K562 (cell line): ENCODE measurements around the gene MYO1E. TPM values are rescaled to one million over a fixed set of nuclear protein-coding genes. Genes with fewer than 3 reads are reported as not detected.

Experiments used
- ATAC-seq: fragments of 200-7000 bp; cut with Tn5 transposase; 3 replicates; pipeline ENCODE4 v1.9.1; 2020; ENCODE audit warnings: moderate library complexity
- BruUV-seq: library from RNA; stranded (reverse); fragments of 400-500 nt; replicated peaks from 2 replicates; lab custom pipeline; 2021; lab: Mats Ljungman, UMichigan
- CTCF ChIA-PET: fragments of 300-600 bp; formaldehyde crosslinking; extraction: SDS; loops from one replicate; lab custom pipeline; 2021; ENCODE audit warnings: low intra/inter-chr PET ratio; lab: Yijun Ruan, JAX
- POLR2A ChIA-PET: fragments of 300-600, 350-650 bp; sonication (Branson Sonifier 250); formaldehyde crosslinking; extraction: SDS; loops from one replicate; lab custom pipeline; 2021; ENCODE audit warnings: antibody characterized with exemption, inconsistent platforms; lab: Yijun Ruan, JAX
- DNase-seq, 4 experiments: peaks; one replicate each; pipeline versions ENCODE4 v3.0.0 to v3.0.0-alpha.2; 2011 to 2018; ENCODE audit warnings: low spot score in 3 of 4, mixed read lengths in 3 of 4; ENCODE audit errors: extremely low read depth in 1 of 4
- FAIRE-seq: peaks from 2 replicates; lab custom pipeline; 2011; peaks lifted over from hg19 to GRCh38; lab: Jason Lieb, UNC
- H2AFZ ChIP-seq: 2 replicates; pipeline ENCODE4 v1.6.0; 2011; ENCODE audit warnings: low read depth, low read length, control low read depth, inconsistent platforms
- H3K27ac ChIP-seq: fragments of 200-600 bp; 3 replicates; pipeline ENCODE4 v1.8.0; 2011; ENCODE audit warnings: low read depth, mild to moderate bottlenecking, control low read depth, inconsistent platforms, low read length, moderate library complexity, mixed read lengths; ENCODE audit errors: extremely low read depth
- H3K27me3 ChIP-seq, 2 experiments: fragments of 300-600 bp in 1 of 2; 2 replicates in 1 of 2; 3 replicates in 1 of 2; pipeline versions ENCODE4 v1.6.0 to v1.8.0; 2011; ENCODE audit warnings: inconsistent platforms in 2 of 2, low read length in 2 of 2, mild to moderate bottlenecking in 1 of 2, mixed read lengths in 1 of 2, moderate library complexity in 1 of 2; ENCODE audit not compliant: control insufficient read depth in 2 of 2, insufficient read depth in 2 of 2
- H3K36me3 ChIP-seq: fragments of 300-600 bp; 3 replicates; pipeline ENCODE4 v1.8.0; 2011; ENCODE audit warnings: mild to moderate bottlenecking, low read length, inconsistent platforms; ENCODE audit not compliant: control insufficient read depth, insufficient read depth
- H3K4me1 ChIP-seq, 2 experiments: fragments of 200-600 bp in 1 of 2; replicated peaks in 1 of 2; 2 replicates in 1 of 2; 3 replicates in 1 of 2; pipeline versions ENCODE4 v1.5.1 to v1.8.0; 2011; ENCODE audit warnings: inconsistent platforms in 2 of 2, low read length in 2 of 2, mild to moderate bottlenecking in 1 of 2, mixed read lengths in 1 of 2, moderate library complexity in 1 of 2; ENCODE audit not compliant: control insufficient read depth in 2 of 2, insufficient read depth in 2 of 2
- H3K4me2 ChIP-seq: 2 replicates; pipeline ENCODE4 v1.6.1; 2011; ENCODE audit warnings: low read length, control low read depth, inconsistent platforms, mixed read lengths; ENCODE audit not compliant: insufficient read depth
- H3K4me3 ChIP-seq: fragments of 200-600 bp; sonication (generic), shearing (Covaris generic); 2 replicates; pipeline ENCODE4 v1.5.1; 2016; ENCODE audit warnings: control low read depth, inconsistent platforms
- H3K79me2 ChIP-seq: fragments of 200-600 bp; 3 replicates; pipeline ENCODE4 v1.8.0; 2011; ENCODE audit warnings: low read length, inconsistent platforms; ENCODE audit not compliant: control insufficient read depth, insufficient read depth
- H3K9ac ChIP-seq, 2 experiments: 2 replicates each; pipeline versions ENCODE4 v1.6.0 to v1.6.1; 2011; ENCODE audit warnings: low read depth in 2 of 2, low read length in 2 of 2, control low read depth in 1 of 2, inconsistent platforms in 1 of 2, mild to moderate bottlenecking in 1 of 2, mixed read lengths in 1 of 2; ENCODE audit not compliant: insufficient read depth in 1 of 2
- H3K9me1 ChIP-seq: one replicate; pipeline ENCODE4 v1.6.0; 2011; ENCODE audit warnings: inconsistent platforms, mild to moderate bottlenecking, low read length, moderate library complexity; ENCODE audit not compliant: control insufficient read depth, insufficient read depth
- H3K9me3 ChIP-seq: replicated peaks from 2 replicates; pipeline ENCODE4 v1.5.1; 2011; ENCODE audit warnings: low read depth, low read length, inconsistent platforms; ENCODE audit not compliant: control insufficient read depth, insufficient read depth
- H4K20me1 ChIP-seq: replicated peaks from 2 replicates; pipeline ENCODE4 v1.6.1; 2011; ENCODE audit warnings: low read length, inconsistent platforms, mixed read lengths; ENCODE audit not compliant: control insufficient read depth, insufficient read depth
- ARNT ChIP-seq, 2 experiments: fragments of 450-650 bp; IDR thresholded peaks; 2 replicates each; pipeline ENCODE4 v1.6.1; 2016; ENCODE audit warnings: mild to moderate bottlenecking in 1 of 2
- ATF1 ChIP-seq, 2 experiments: fragments of 450-650 bp in 1 of 2; IDR thresholded peaks; 2 replicates each; pipeline ENCODE4 v1.6.1; 2016; ENCODE audit warnings: missing compliant biosample characterization in 1 of 2, missing genetic modification characterization in 1 of 2
- HOMEZ ChIP-seq: fragments of 250-450 bp; sonication (Bioruptor Pico); IDR thresholded peaks from 2 replicates; pipeline ENCODE4 v1.4.0; 2020; ENCODE audit warnings: mild to moderate bottlenecking, moderate library complexity
- KAT8 ChIP-seq: fragments of 450-650 bp; IDR thresholded peaks from 2 replicates; pipeline ENCODE4 v1.6.1; 2016; ENCODE audit warnings: low read depth, mild to moderate bottlenecking
- KDM4B ChIP-seq, 2 experiments: fragments of 450-650 bp in 1 of 2; sonication (generic) in 1 of 2; IDR thresholded peaks; 2 replicates each; pipeline ENCODE4 v1.6.1; 2016 to 2017; ENCODE audit warnings: borderline replicate concordance in 2 of 2, antibody characterized with exemption in 1 of 2, low read depth in 1 of 2, mild to moderate bottlenecking in 1 of 2
- NCOR1 ChIP-seq: fragments of 450-650 bp; IDR thresholded peaks from 2 replicates; pipeline ENCODE4 v1.6.1; 2016; ENCODE audit warnings: mild to moderate bottlenecking, moderate library complexity
- PPARD ChIP-seq: fragments of 250-450 bp; sonication (Bioruptor Pico); IDR thresholded peaks from 2 replicates; pipeline ENCODE4 v1.8.0; 2022; ENCODE audit warnings: inconsistent platforms, mild to moderate bottlenecking, moderate library complexity
- PRMT5 ChIP-seq: sonication (generic); formaldehyde crosslinking; IDR thresholded peaks from 2 replicates; pipeline ENCODE4 v1.5.0; 2020; ENCODE audit warnings: missing genetic modification reagents
- SIN3B ChIP-seq: fragments of 450-650 bp; IDR thresholded peaks from 2 replicates; pipeline ENCODE4 v1.6.1; 2017; ENCODE audit warnings: low read depth, mild to moderate bottlenecking, moderate library complexity
- SP2 ChIP-seq: IDR thresholded peaks from 2 replicates; pipeline ENCODE4 v1.6.1; 2011; ENCODE audit warnings: mild to moderate bottlenecking, low read depth, low read length, moderate library complexity; ENCODE audit not compliant: poor library complexity, severe bottlenecking; ENCODE audit errors: extremely low read depth
- TBP ChIP-seq: optimal IDR thresholded peaks from 2 replicates; pipeline ENCODE3; 2011; ENCODE audit warnings: low read depth, low read length, improper control_type of control experiment
- ZBTB33 ChIP-seq: sonication (generic); formaldehyde crosslinking; IDR thresholded peaks from 2 replicates; pipeline ENCODE4 v1.8.1; 2023; ENCODE audit warnings: mild to moderate bottlenecking, missing genetic modification reagents
- ZBTB34 ChIP-seq: fragments of 250-450 bp; sonication (Bioruptor Pico); IDR thresholded peaks from 2 replicates; pipeline ENCODE4 v1.8.0; 2021; ENCODE audit warnings: mild to moderate bottlenecking, moderate library complexity
- ZBTB9 ChIP-seq: fragments of 450-650 bp; formaldehyde crosslinking; IDR thresholded peaks from 2 replicates; pipeline ENCODE4 v1.4.0; 2020; ENCODE audit warnings: mild to moderate bottlenecking, moderate library complexity
- ZNF174 ChIP-seq: fragments of 250-450 bp; sonication (Bioruptor Pico); IDR thresholded peaks from 2 replicates; pipeline ENCODE4 v1.4.0; 2020; ENCODE audit warnings: mild to moderate bottlenecking
- ZNF217 ChIP-seq: sonication (generic); formaldehyde crosslinking; IDR thresholded peaks from 2 replicates; pipeline ENCODE4 v1.8.0; 2022; ENCODE audit warnings: mild to moderate bottlenecking, missing genetic modification reagents
- WGBS: fragments of 100-300 bp; shearing (Covaris generic); methylation state at CpG from one replicate; pipeline ENCODE4 v1.1.6; 2016; ENCODE audit warnings: low coverage, mixed read lengths; ENCODE audit not compliant: insufficient coverage; ENCODE audit errors: missing lambda C conversion rate; 5-methylcytosine and 5-hydroxymethylcytosine counted together
- in situ Hi-C: fragments of 300-500 bp; cut with MboI; formaldehyde crosslinking; loops from 4 replicates; pipeline ENCODE4 v1.15.0; 2018; ENCODE audit warnings: inconsistent platforms, mixed read lengths
- intact Hi-C: fragments of 100-400 bp; cut with micrococcal nuclease; formaldehyde crosslinking; loops from 2 replicates; pipeline ENCODE4 v1.14.2; 2022
- polyA plus RNA-seq, 8 experiments: library from polyadenylated mRNA; depleted of rRNA in 4 of 8; stranded (reverse) in 5 of 8; unstranded in 3 of 8; fragments of >200 nt; fragmentation: Nextera tagmentation in 2 of 8; fragmentation: Illumina TruSeq in 1 of 8; extraction: Ambion mirVana in 2 of 8; extraction: Trizol in 1 of 8; gene quantifications; 2 replicates each; pipeline versions ENCODE4 v1.2.1 to v1.2.3, GENCODE V29; 2011 to 2014; ENCODE audit warnings: inconsistent platforms in 1 of 8, missing spikeins in 1 of 8
- total RNA-seq, 7 experiments: library from RNA; depleted of rRNA in 6 of 7; stranded (reverse); fragments of >200 nt in 6 of 7; fragmentation: Illumina TruSeq in 2 of 7; extraction: Trizol in 2 of 7; gene quantifications; 2 replicates each; pipeline versions ENCODE4 v1.2.1 to v1.2.3, GENCODE V29; 2011 to 2021; ENCODE audit warnings: low replicate concordance in 1 of 7

The MYO1E gene
- total and polyA plus RNA-seq, 9 of the 15 experiments (the other 6 are each of a cell fraction or from before 2014, with no cell fraction given) = under 0.01 to 0.44 (median 0.01) TPM; not detected in 6

GRCh38 chr15:59346951-59347350 lies 25.7 kb downstream of the MYO1E start:
- intact Hi-C loops = no loop called here
- no peaks in the 10 kb centered on the region for H4K20me1 ChIP-seq
- no peak for TF ChIP-seq ZBTB9 (CRISPR knock-in tag)
- no peak for TF ChIP-seq KDM4B (IDR thresholded peaks at IDR 0.05; ENCODE audit: borderline replicate concordance in 2 of 2, low read depth in 1 of 2)
- no peak for TF ChIP-seq ATF1 (CRISPR knock-in tag; IDR thresholded peaks at IDR 0.05)
- TF ChIP-seq ATF1 (tag; IDR thresholded peaks at IDR 0.05) = no peak
- TF ChIP-seq PPARD (CRISPR knock-in tag) = no peak
- no peak for TF ChIP-seq ARNT (IDR thresholded peaks at IDR 0.05)
- no peak for TF ChIP-seq NCOR1
- TF ChIP-seq HOMEZ (CRISPR knock-in tag) = no peak
- TF ChIP-seq ZNF217 (CRISPR knock-in tag) = no peak
- TF ChIP-seq ZBTB34 (CRISPR knock-in tag) = no peak
- TF ChIP-seq ZNF174 (CRISPR knock-in tag) = no peak
- no peak for TF ChIP-seq SP2
- no peak for TF ChIP-seq SIN3B
- TF ChIP-seq KAT8 = no peak
- TF ChIP-seq ZBTB33 (CRISPR knock-in tag) = no peak
- TF ChIP-seq PRMT5 (CRISPR knock-in tag) = no peak
- TF ChIP-seq TBP = no peak
- no peaks in the 10 kb centered on the region for H3K4me1 ChIP-seq
- no peak overlapping the region for H2AFZ ChIP-seq
- no peak for ATAC-seq
- no peak overlapping the region for H3K4me2 ChIP-seq
- H3K79me2 ChIP-seq = no peaks in the 10 kb centered on the region
- no peak overlapping the region for H3K9ac ChIP-seq
- FAIRE-seq = no peak
- H3K36me3 ChIP-seq = no peaks in the 10 kb centered on the region
- BruUV-seq = no TSS peak
- H3K9me1 ChIP-seq = no peaks in the 10 kb centered on the region
- H3K27me3 ChIP-seq = peaks cover 15 to 27% of the 10 kb centered on the region in 2 experiments; a peak in 4 of 5 replicates
- DNase-seq = no peak
- H3K4me3 ChIP-seq = no peak overlapping the region
- no peak overlapping the region for H3K27ac ChIP-seq
- in situ Hi-C loops = no loop called here
- ChIA-PET POLR2A (no interaction called here), CTCF (no interaction called here)
- H3K9me3 ChIP-seq = no peaks in the 10 kb centered on the region
- WGBS = 2% methylated on average over 12 of the region's 12 CpGs
